Dermis blood vessel endothelial cell (primary cell): ENCODE measurements around the gene ARHGDIA. TPM values are rescaled to one million over a fixed set of nuclear protein-coding genes. Genes with fewer than 3 reads are reported as not detected.
"Not testable (repeated sequence)": the region's sequence is repeated elsewhere in the genome, so short reads cannot be mapped to it uniquely, and the experiment has no call there.

Source experiments
- DNase-seq: peaks from one replicate; pipeline ENCODE4 v3.0.0; 2010
- total RNA-seq: library from RNA; depleted of rRNA; stranded (reverse); fragments of >200 nt; gene quantifications from 2 replicates; pipeline ENCODE4 v1.2.3, GENCODE V29; 2014

The ARHGDIA gene
- total RNA-seq = 195 and 495 TPM in 2 replicates

GRCh38 chr17:81870981-81871386, at the start of gene ARHGDIA:
ARHGDIA (minus strand) TSS chr17:81871337; CDS start chr17:81869930, 1,407 bp downstream.
- DNase-seq = no peak

GRCh38 chr17:81918832-81919545, 47.9 kb upstream of the ARHGDIA start:
- no peak for DNase-seq

- DNase-seq = not testable (repeated sequence)
Measured at GRCh38 chr17:81918333-81918669, 47.2 kb upstream of the ARHGDIA start.

DNA sequence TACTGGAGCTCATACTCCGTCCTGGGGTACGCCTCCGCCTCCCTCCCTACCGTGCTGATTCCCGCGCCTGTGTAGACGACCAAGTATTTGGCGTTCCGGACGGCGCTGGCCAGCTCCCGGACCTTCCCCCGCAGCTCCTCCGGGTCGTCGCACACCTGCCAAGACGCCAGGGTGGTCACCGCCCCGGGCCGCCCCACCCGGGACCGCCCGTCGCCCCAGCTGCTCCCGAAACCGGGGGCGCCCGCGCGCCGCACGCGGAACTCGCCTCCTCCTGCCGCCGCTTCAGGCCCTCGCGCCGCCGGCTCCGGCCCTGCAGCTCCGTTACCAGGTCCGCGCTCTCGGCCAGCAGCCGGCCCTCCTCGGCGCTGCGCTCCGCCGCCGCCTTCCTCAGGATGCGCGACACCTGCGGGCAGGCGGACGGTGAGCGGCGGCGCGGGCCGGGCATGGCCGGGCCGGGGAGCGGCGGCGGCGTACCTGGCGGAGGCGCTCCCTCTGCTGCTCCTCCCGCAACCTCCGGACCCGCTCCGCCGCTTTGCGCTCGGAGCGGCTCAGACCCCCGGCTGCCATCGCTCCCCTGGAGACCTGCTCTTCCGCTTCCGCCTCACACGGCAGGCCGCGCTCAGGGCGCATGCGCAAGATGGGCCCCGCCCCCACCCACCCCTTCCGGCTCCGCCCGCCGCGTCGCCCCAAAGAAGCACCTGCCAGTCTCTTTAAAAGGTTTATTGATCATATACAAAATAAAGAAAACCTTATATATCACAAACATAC, 46.6 kb upstream of the ARHGDIA start, which contains the start of gene SIRT7:
Gene SIRT7, minus strand, starts transcription at position 612 of the 768 bp plus-strand sequence. Its CDS starts 45 bp downstream, at position 567.
- DNase-seq = peak; percentile 80

DNA sequence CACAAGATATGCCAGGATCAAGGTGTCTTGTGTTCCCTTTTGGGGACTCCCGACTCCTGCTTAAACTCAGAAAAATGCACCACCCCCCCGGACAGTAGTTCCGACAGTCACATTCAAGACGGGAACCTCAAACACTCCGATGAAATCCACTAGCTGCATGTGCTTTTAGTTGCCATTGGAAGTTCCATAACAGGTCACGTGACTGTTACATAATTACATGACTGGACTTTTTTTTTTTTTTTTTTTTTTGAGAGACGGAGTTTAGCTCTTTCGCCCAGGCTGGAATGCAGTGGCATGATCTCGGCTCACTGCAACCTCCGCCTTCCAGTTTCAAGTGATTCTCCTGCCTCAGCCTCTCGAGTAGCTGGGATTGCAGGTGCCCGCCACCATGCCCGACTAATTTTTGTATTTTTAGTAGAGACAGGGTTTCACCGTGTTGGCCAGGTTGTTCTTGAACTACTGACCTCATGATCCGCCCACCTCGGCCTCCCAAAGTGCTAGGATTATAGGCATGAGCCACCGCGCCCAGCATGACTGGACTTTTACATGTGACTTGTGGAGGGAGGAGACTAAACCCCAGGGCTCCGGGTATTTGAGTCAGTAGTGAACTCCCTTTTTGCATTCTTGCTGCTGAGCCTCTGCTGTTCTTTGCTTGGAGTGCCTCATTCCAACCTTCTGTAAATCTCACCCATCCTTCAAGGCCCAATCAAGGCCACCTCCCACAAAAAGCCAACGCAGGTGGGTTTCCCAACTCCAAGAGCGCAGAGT, 45.3 kb upstream of the ARHGDIA start:
- no peak for DNase-seq

DNA sequence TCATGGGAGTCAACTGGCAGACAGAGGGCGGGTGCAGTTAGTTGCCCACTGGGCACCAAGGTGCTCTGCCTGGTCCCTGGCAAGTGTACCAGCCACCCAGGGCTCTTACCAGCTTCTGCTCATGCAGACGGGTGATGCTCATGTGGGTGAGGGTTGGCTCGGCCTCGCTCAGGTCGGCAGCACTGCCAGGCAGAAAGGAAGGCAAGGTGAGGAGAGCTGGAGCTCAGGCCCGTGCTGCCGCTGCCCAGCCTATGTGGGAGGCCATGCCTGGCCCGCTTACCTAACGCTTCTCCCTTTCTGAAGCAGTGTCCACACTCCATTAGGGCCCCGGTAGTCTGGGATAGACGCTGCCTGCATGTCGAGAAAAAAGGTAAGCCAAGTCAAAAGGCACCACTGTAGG, 44.2 kb upstream of the ARHGDIA start:
- DNase-seq = no peak

- DNase-seq = no peak
Measured at GRCh38 chr17:81914103-81914850, 43.1 kb upstream of the ARHGDIA start.

DNA sequence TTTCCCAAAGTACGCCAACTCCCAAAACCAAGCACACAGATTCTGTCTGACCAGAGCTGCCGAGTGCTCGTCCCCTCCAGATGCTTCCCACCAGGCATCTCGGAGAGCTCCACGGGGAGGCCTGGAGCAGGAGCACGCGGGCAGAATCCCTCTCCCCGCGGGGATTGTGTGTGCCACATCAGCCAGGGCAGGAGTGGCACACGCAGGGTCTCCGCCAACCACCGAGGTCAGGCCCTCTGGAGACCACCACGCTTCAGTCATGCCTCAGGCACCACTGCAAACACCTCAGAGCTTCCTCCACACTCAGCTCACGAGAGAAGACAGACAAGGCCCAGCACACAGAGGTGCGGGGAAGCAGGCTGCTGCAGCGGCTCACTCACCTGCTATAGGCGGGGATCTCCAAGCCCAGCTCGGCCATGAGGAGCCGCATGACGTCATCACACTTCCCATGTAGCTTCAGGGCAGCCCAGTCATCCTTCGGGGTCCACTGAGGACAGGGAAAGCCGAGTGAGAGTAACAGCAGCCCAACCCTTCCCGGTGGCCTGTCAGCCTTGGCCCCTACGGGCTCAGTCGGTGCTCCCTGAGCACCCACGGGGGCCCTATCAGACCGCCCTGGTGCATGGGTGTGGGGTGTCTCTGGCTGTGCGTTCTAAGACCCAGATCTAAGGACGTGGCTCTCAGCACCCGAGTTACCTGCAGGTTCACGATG, 42.4 kb upstream of the ARHGDIA start:
- DNase-seq = no peak

DNA sequence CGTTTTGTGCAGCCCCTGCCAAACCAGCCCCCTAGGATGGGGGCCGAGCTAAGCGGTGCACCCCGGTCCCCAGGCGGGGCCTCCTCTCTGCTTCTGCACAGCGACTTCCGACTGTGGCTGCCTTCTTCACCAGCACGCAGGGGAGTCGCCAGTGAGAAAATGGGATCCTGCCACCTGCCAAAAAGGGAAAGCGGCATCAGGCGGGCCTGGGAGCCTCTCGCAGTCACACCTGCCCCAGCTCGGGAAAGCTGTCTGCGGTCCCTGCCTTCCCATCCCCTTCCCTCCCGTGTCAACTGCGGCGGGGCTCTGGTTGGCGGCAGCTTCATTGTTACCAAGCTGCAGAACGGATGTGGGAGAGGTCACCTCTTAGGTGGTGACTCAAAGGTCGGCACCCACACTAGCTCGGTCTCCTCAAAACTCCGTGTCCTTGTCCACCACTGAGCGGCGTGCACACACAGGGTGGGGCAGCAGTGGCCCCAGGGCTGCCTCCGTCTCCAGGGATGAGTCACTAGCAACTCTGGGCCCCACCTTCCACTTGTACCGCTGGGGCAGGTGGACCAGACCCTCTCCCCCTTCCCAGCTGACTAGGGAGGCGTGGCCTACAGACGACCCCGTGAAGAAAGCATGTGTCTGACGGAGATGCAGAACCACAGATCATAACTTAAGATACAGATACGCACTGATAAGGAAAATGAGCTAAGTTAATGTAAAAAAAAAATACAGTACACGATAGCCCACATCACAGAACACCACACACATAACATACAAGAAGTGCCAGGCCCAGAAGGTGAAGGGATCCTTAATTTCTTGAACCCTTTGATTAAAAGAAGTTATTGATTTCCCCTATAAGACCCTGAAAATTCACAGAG, 41.5 kb upstream of the ARHGDIA start:
- no peak for DNase-seq

DNA sequence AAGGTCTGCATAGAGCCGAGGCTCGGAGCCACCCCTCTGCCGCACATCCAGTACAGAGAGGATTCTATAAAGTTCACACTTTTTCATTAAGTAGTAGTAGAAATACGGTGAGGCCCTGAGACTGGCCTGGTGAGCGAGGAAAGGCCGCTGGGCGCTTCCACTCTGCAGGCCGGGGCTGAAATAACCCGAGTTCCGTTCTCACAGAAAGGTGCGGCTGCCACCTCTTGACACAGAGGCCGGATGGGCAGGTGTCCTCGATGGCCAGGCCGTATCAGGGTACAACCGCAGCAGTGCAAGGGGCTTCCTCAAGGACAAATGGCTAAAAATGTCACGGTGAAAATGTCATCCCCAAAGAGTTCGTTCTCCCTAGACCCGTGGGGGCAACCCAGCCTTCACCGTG, 40.8 kb upstream of the ARHGDIA start:
- DNase-seq = no peak

- peak; percentile 90 for DNase-seq
Measured at GRCh38 chr17:81911277-81911961, 40.3 kb upstream of the ARHGDIA start, which contains the start of gene PCYT2. PCYT2 (minus strand) TSS chr17:81911399; CDS start chr17:81911355, 44 bp downstream.

- DNase-seq = no peak
Measured at GRCh38 chr17:81910840-81911276, 39.7 kb upstream of the ARHGDIA start.

DNA sequence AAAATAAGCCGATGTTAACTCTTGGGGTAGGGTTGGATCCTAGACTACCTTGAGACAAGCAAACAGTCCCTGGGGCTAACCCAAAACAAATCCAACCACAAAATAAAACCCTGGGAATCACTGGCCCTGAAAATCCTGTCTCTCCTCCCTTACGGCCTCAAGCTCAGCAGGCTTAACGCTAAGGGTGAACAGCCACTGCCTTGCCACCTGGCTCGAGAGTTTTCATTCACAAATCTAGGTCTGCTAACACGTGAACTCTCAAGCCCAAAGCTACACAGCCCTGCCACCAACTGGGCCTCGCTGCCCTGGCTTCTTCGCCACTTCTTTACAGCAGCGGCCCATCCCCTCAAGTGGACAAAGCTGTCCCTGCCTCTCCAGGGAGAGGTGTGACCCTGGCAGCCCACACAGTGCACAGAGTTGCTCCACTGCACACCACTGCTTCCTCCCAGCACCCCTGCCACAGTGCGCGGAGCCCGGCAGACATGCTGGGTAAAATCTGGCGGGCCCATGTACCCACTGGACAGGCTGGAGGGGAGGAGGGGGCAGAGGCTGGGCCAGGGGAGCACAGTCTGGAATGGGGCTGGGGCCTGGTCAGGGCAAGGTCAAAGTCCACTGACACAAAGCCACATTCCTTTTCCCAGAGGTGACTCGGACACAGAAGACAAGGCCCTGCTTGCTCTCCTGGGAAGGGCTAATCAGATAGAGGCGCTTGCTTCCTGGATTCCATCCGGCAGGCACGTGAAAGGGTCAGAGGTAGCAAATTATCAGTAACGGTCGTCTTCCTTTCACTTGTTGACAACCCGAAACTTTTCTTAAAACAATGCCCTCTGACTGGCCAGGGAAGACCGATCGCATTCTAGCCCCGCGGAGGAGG, 39.1 kb upstream of the ARHGDIA start:
- DNase-seq = peak; percentile 37

DNA sequence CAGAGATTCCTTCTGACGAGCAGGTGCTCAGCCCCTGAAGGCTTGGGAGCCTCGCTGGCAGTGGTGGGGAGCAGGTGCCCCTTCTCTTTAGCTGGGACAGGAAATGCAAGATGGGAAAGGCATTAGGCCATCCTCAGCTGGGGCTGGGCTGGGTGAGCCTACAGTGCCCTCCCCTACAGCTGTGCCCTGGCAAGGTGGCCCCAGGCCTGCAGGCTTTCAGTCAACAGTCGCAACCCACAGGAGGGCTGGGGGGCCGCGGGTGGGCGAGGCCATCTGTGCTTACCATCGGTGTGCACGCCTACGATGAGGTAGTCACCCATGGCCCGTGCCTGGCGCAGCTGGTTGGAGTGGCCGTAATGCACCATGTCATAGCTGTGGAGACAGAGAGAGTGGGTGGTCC, 38.1 kb upstream of the ARHGDIA start:
- no peak for DNase-seq

- no peak for DNase-seq
Measured at GRCh38 chr17:81908793-81909192, 37.7 kb upstream of the ARHGDIA start.

- no peak for DNase-seq
Measured at GRCh38 chr17:81907219-81908145, 36.3 kb upstream of the ARHGDIA start.

DNA sequence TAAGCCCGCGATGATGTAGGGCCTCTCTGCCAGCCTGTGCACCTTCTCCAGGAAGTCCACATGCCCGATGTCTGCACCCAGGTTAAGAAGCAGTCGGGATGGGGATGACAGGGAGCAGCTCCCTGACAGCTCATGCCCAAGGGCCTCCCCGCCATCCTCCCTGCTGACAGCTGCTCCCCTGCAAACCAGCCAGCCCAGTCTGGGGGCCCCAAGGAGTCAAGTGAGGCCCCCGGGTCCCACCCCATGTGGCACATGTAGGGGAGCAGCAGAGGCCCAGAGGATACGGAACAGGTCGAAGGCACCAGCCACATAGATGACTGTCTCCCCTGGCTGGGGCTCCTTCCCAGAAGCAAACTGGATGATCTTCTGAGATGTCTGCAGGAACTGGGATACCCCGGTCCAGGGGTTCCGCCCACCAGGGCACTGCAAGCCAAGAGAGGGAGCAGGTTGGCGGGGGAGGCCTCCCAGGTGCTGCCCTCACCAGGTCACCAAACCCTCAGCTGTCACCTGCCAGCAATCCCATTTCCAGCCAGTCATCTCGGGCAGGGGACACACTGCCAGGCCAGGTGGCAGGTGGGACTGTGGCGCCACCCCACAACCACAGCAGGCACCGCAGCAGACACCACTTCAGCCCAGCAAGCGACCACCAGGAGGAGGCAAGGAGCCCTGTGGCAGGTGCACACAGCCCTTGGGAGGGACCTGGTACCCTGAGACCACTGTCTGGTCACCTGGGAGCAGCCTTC, 35.5 kb upstream of the ARHGDIA start:
- no peak for DNase-seq
